GM20431 (cell line): ENCODE results near the gene HGFAC.

Experiments
- in situ Hi-C: fragments of 300-500 bp; cut with MseI, MboI; formaldehyde crosslinking; loops from one replicate; pipeline ENCODE4 v1.15.0; 2020; ENCODE audit warnings: low sequenced_read_pairs; ENCODE audit not compliant: unreplicated experiment

HGFAC gene

GRCh38 chr4:3497095-3497494 lies 55.3 kb downstream of the HGFAC start:
- in situ Hi-C loops, result no loop called here

DNA sequence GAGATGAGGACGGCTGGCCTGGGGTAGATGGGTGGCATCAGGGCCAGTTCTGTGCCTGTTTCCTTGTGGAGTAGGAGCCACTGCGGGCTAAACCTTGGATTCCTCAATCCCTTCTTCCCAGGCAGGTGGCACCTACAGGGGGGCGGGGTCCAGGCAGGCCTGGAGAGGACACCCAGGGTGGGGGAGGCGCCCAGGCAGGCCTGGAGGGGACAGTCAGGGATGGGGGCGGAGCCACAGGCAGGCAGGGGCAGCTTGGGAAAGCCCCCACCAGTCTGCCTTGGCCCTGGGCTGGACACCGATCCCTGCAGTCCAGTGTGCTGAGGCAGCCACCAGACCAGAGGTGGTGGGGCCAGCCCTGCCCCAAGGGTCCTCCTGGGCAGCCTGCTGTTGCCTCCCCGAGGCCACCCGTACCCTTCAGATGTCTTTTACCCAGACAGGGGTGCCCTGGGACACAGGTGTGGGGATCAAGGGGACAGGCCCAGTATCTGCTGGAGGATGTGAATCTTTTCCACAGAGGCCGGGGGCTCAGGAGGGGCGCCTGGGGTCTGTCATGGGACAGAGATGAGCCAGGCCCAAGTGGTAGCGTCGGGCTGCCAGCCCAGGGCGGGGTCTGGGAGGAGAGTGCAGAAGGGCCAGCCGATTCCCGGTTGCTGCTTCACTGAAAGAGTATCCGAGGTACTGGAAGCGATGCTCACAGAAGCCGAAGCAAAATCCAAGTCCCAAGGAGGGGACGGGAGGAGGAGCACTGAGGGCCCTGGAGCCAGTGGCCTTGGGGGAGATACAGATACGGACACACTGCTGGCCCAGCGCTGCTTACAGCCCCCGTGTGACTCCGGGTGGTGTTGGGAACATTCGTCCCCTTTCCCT lies 56.0 kb downstream of the HGFAC start:
- in situ Hi-C loops, result no loop called here

- in situ Hi-C loops, result no loop called here
These were observed 56.6 kb downstream of the HGFAC start for GRCh38 chr4:3498407-3498806.
